Renal cortex interstitium (tissue), 11 donors: ENCODE data around the gene SARDH. TPM values are rescaled to one million over a fixed set of nuclear protein-coding genes. Genes with fewer than 3 reads are reported as not detected.

Experiments used
- DNase-seq, 11 donors: peaks; one replicate each; pipeline ENCODE4 v3.0.0-alpha.2; 2013; ENCODE audit warnings: low read depth in 9 of 11, low spot score in 4 of 11; ENCODE audit errors: extremely low read depth in 1 of 11
- polyA plus RNA-seq, 3 donors: library from polyadenylated mRNA; unstranded; fragments of 120-200 nt; gene quantifications; one replicate each; pipeline ENCODE4 v1.2.1, GENCODE V29; 2013; ENCODE audit not compliant: insufficient read length in 3 of 3

SARDH gene
- polyA plus RNA-seq, 3 donors: 7.6 to 13.3 (median 12.3) TPM

DNA sequence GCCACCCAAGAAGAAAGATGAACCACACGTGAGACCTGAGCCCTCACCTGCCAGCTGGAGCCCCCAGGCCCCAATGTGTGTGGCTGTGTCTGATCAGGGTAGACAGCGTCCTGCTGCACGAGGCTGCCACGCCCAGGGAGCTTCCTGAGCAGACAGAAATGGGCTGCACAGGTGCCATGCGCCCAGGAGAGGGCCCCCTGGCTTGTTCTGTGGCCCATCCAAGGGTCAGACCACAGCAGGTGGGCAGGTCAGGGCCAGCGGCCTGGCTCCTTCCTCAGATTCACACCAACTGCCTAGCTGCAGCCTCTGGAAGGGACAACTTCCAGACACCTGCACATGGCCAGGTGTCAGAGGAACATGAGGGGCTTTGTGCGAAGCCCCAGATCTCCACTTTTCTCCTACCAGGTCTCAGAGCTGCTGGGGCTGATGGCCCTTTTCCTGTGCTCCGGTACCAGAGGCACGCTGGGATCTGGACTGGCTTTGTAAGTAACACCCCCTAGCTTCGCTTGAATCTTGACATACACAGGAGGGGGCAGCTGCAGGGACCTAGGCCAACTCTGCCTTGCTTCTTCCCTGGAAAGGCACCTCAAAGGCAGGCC, 10.8 kb downstream of the SARDH start:
- no peak for DNase-seq

DNA sequence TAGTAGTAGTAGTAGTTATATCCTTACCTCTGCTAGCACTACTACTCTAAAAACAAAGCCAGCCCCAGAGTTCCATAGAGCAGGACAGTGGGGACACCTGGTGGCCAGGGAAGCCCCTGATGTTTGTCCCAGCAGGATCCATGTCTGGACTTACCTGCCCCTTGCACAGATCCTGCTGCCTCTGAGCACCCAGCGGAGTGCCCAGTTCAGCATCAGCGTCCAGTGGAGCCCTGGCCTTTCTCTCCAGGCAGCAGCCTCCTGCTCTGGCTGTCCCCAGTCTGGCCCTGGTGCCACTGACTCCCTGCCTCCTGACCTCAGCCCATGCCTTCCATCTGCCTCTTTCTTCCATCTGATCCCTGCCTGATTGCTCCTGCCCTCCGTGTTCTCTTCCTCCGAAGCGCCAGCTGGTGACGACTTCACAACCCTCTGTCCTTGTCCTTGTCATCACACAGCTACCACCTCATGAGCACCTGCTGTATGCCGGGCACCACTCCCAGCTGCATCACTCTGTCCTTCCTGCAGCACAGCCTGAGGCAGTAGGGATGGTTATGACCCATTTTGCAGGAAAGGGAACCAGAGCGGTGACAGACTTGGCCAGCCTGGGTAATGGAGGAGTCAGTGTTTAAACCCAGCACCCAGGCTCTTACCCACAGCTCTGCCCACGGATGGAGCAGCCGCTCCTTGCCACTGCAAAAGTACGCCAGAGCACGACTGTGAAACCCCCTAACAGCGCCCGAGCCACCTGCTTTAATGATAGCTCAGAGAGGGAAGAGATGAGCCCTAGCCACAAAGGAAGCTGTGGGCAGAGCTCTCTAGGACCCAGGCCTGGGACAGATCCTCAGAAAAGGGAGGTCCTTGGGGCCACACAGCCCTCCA, 11.5 kb downstream of the SARDH start:
- no peak for DNase-seq

- no peak for DNase-seq
These were observed 12.3 kb downstream of the SARDH start for GRCh38 chr9:133725886-133726285.

DNA sequence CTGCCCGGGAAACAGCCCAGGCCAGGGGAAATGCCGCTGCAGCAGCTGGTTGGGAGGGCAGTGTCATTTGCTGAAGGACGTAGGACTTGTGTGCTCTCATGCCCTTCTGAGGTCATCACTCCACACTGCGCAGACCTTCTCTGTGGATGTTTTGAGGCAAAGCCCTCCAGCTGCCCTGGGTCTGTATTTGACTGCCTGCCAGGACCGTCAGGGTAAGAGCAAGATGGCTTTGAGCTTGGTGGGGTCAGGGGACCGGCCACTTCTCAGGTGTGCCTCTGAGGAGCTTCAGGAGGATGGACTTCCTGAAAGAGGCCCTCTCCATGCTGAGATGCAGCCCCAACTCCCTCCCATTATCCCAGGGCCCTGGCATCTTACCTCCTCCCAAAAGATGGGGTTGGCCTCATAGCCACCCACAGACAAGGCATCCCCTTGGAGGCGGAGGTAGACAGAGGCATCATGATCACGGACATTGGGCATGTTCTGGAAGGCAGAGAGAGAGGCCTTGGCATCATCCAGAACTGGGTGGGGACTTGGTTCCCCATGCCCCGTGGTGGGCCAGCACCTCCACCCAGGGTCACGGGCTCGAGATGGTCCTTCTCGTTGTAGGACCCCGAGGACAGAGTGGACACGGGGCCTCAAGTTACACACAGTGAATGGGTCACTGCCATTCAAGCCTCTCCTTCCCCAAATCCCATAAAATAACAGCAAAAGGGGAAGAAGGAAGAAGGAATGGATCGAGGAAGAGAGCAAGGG, 19.4 kb downstream of the SARDH start:
- no peak for DNase-seq

- no peak for DNase-seq
These were observed 20.8 kb downstream of the SARDH start for GRCh38 chr9:133717113-133718031.

- DNase-seq: no peak
These were observed 21.5 kb downstream of the SARDH start for GRCh38 chr9:133716564-133717112.

DNA sequence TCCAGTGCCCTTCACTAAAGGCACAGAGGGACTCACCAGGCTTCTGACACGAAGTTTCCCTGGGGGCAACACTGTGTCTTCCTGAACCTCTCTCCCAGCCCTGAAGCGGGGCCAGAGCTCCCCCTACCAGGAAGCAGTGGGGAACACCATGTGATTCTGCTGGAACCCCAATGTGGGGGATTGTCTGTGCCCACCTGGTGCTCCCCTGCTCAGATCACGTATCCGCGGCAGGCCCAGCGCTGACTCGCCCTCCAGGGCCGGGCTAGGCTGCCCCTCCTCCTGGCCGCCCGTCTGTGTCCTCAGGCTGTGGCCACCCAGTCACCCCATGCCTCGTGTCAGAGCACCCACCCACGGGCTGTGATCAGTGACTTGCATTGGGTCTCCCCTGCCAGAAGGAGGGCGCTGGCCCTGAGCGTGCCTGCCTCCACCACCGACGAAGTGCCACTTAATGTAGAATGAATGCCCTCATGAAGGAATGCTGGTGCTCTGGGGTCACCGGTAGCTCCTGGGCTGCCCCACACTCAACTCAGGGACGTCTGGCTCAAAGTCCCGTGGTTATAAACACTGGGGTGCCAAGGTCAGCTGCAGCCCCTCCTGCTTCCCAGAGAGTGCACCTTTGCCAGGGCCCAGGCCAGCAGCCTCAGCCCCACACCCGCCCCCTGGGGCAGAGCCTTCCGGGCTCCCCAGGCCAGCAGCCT, 22.1 kb downstream of the SARDH start:
- DNase-seq: no peak

GRCh38 chr9:133715295-133715865, 22.8 kb downstream of the SARDH start:
- no peak for DNase-seq

DNA sequence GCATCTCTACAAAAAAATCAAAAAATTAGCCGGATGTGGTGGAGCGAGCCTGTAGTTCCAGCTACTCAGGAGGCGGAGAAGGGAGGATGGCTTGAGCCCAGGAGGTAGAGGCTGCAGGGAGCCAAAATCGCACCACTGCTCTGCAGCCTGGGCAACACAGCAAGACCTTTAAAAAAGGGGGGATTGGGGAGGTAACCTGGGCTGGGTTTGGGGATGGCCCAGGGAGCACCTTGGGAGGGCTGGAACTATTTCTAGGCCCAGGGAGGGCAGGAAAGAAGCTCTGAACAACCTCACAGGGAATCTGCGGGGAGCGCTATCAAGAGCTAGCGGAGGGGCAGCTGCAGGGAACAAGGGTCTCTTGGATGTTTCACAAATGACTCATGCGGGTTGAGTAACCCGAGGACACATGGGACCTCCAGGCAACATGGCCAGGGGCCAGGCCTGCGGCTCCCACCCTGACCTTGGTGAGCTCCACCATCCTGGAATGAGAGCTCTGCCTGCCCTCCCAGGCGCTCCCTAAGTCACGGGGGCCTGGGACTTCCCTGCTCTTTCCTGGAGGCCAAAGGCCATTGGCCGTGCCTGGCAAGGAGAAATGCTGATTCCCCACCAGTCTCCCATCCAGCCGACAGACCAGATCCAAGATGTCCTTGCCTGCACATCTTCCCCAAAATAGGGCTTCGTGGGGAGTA, 23.4 kb downstream of the SARDH start:
- no peak for DNase-seq

DNA sequence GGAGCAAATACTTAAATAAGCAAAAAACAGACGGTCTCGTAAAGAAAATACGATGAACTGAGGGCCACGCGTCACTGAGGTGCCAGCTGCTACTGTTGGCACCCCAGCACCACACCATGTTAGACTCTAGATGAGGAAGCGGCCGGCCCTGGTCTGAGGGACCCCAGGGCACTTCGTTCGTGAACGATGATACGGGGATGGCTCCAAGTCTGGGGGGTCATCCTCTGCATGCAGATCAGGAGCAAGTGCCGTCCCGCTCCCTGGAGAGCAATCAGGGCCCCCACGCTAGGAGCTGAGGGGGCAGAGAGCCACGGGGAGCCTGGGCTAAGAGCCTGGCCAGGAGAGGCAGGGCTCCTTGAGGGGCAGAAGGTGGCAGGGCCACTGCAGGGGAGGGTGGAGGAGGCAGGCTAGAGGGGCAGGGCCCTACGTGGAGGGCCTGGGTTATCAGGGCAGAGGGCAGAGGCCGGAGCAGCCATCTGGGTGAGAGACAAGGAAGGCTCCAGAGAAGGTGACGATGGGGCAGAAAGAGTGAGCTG, 24.1 kb downstream of the SARDH start:
- DNase-seq: no peak

DNA sequence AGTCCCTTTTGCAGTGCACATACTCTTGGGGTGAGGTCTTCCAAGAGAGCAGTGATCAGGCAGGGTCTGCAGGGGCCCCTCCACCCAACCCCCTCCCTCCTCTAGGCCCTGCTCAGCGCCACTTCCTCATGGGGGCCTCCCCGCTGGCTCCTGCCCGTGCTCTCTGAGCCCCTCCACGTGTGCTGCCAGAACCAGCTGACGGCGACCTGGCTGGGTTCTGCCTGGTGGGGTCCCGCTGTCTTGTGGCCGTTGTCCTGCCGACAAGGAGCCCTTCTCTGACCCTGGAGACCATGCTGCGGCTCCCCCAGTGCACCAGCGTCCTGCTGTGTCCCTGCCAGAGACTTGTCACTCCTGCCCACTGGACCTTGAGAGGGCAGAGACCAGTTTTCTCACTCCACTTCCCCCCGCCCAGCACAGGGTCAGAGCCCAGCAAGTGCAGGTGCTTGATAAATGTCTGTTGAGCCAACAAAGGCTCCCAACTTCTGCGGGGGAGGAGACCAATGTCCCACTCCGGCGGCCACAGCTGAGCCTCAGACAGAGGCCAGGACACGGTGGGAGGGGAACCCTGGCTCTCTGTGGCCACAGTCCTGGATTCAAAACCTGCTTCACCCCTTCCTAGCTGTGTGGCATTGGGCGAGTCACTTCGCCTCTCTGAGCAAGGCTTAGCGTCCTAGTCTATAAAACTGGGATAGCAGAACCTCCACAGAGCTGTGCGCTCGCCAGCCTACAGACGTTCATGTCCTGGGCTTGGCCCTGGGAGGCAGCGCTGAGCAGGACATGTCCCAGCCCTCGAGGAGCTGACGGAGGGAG, 24.8 kb downstream of the SARDH start:
- DNase-seq: no peak

GRCh38 chr9:133712221-133713100, 25.7 kb downstream of the SARDH start:
- no peak for DNase-seq

DNA sequence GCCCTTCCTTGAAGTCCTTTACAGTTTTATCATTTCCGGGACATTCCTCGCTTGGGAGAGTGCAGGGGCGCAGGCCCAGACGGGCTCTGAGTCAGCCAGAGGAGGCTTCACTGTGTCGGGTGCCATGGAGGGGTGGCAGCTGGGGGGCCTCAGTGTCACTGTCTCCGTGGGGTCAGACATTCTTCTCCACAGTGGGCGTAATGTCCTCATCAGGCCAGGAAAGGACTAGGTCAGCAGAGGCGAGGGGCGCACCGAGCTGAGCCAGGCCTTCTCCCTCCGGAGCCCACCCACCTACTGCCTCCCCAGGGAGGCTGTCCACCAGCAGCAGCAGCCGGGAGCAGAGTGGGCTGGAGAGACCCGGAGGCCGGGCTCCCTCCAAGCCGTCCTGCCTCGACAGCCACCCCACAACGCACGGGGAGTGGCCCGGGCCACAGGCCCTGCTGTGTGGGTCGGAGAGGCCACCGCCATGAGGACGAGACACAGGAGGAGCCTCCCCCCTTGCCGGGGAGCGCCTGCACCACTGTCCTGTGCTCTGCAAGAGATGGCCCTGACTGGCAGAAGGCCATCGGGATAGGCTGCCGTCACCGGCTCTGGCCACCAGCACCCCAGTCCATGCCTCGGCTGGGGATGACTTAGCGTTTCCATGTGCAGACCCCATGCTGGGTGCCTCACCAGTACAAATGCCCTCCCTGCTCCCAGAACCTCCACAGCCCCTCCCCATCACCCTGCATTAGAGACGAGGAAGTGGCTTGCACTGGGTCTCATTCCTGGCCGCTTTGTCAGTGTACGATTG, 26.5 kb downstream of the SARDH start:
- no peak for DNase-seq

- DNase-seq: no peak
These were observed 27.3 kb downstream of the SARDH start for GRCh38 chr9:133710661-133711427.
